Activated CD4-positive, alpha-beta memory T cell treated with anti-CD3 and anti-CD28 coated beads for 36 hours (primary cell): ENCODE measurements around the gene DNM2. TPM values are rescaled to one million over a fixed set of nuclear protein-coding genes. Genes with fewer than 3 reads are reported as not detected.
"Not testable (repeated sequence)": the region's sequence is repeated elsewhere in the genome, so short reads cannot be mapped to it uniquely, and the experiment has no call there.

Experiments
- CTCF ChIA-PET: fragments of 350-600 bp; sonication (Branson Sonifier 250); formaldehyde crosslinking; loops from one replicate; lab custom pipeline; 2021; ENCODE audit warnings: antibody characterized with exemption, inconsistent platforms; lab: Charles Lee
- POLR2A ChIA-PET: fragments of 350-600 bp; sonication (Branson Sonifier 250); formaldehyde crosslinking; loops from one replicate; lab custom pipeline; 2021; ENCODE audit warnings: antibody characterized with exemption; lab: Charles Lee
- DNase-seq: peaks from one replicate; pipeline ENCODE4 v3.0.0-alpha.2; 2020
- H3K27ac Mint-ChIP-seq: one replicate; pipeline ENCODE4 v1.8.0; 2021; ENCODE audit warnings: mixed read lengths
- H3K27me3 Mint-ChIP-seq: one replicate; pipeline ENCODE4 v1.8.0; 2021; ENCODE audit warnings: mixed read lengths
- H3K36me3 Mint-ChIP-seq: one replicate; pipeline ENCODE4 v1.8.0; 2021; ENCODE audit warnings: mixed read lengths
- H3K4me1 Mint-ChIP-seq: one replicate; pipeline ENCODE4 v1.8.0; 2021; ENCODE audit warnings: low read depth, mixed read lengths
- H3K4me3 Mint-ChIP-seq: one replicate; pipeline ENCODE4 v1.8.0; 2021; ENCODE audit warnings: mild to moderate bottlenecking, mixed read lengths
- H3K9me3 Mint-ChIP-seq: one replicate; pipeline ENCODE4 v1.8.0; 2021; ENCODE audit warnings: mixed read lengths
- intact Hi-C: fragments of 100-400 bp; cut with micrococcal nuclease; formaldehyde crosslinking; loops from one replicate; pipeline ENCODE4 v1.15.1; 2023
- total RNA-seq, 2 experiments: library from RNA; stranded (reverse); gene quantifications; one replicate each; pipeline ENCODE4 v1.2.3, GENCODE V29; 2021

The DNM2 gene
- total RNA-seq, 2 experiments from 2014 or later, result 171 to 173 TPM

- intact Hi-C loops, result loop anchor here (2.0 to 5.0 kb wide), 4 partner anchors 33 to 225 kb away; partner anchors contain the start of genes SMARCA4 and TMED1
- not testable (repeated sequence) for DNase-seq
Observed at GRCh38 chr19:10869872-10870311, 152.0 kb downstream of the DNM2 start.

GRCh38 chr19:10870501-10870954 is 152.6 kb downstream of the DNM2 start:
- peaks cover 3% of the 10 kb centered on the region for H3K36me3 Mint-ChIP-seq
- intact Hi-C loops, result loop anchor here (2.0 to 5.0 kb wide), 4 partner anchors 34 to 224 kb away; partner anchors contain the start of genes SMARCA4 and TMED1
- H3K4me1 Mint-ChIP-seq, result peaks cover 25% of the 10 kb centered on the region
- no peak for DNase-seq
- no peaks in the 10 kb centered on the region for H3K27me3 Mint-ChIP-seq
- no peaks in the 10 kb centered on the region for H3K9me3 Mint-ChIP-seq
- CTCF ChIA-PET, result interaction anchor here (0.5 to 4.1 kb wide), 17 partner anchors 9 to 570 kb away, joined by 3 to 30 read pairs (median 4); partner anchors contain the start of genes DNM2 and TMED1
- peak overlapping the region; percentile 96 for H3K27ac Mint-ChIP-seq
- POLR2A ChIA-PET, result interaction anchor here (0.6 to 1.0 kb wide), 5 partner anchors 35 to 366 kb away, joined by 3 to 4 read pairs (median 3); partner anchors contain the start of gene TMED1
- peak overlapping the region; percentile 78 for H3K4me3 Mint-ChIP-seq

More at GRCh38 chr19:10869872-10870311, 152.0 kb downstream of the DNM2 start:
- CTCF ChIA-PET, result interaction anchor here (1.0 to 4.1 kb wide), 4 partner anchors 9 to 168 kb away, joined by 5 to 30 read pairs (median 14); partner anchors contain the start of genes DNM2 and TMED1
- POLR2A ChIA-PET, result interaction anchor here (0.7 to 0.8 kb wide), 2 partner anchors 78 to 135 kb away, joined by 3 to 4 read pairs; no protein-coding TSS in a partner anchor
- not testable (repeated sequence) for H3K36me3 Mint-ChIP-seq, H3K27me3 Mint-ChIP-seq, H3K9me3 Mint-ChIP-seq
- Mint-ChIP-seq H3K4me1 (peaks cover 25% of the 10 kb centered on the region), H3K27ac (peak overlapping the region; percentile 57), H3K4me3 (peak overlapping the region; percentile 78)

- H3K4me3 Mint-ChIP-seq, result peak within 1 kb of the TSS; percentile 79
- peaks cover 25% of the 10 kb centered on the region for H3K4me1 Mint-ChIP-seq
- ChIA-PET CTCF (interaction anchor here (0.5 to 4.1 kb wide), 17 partner anchors 9 to 570 kb away, joined by 3 to 30 read pairs (median 4); partner anchors contain the start of genes DNM2 and TMED1), POLR2A (interaction anchor here (0.6 to 1.0 kb wide), 4 partner anchors 35 to 367 kb away, joined by 3 to 4 read pairs (median 3); partner anchors contain the start of gene TMED1)
- intact Hi-C loops, result loop anchor here (2.0 to 5.0 kb wide), 4 partner anchors 34 to 224 kb away; partner anchors contain the start of genes SMARCA4 and TMED1
- H3K27ac Mint-ChIP-seq, result peak within 1 kb of the TSS; percentile 96
- H3K36me3 Mint-ChIP-seq, result peaks cover 3% of the 10 kb centered on the region
- DNase-seq, result peak; percentile 99
- no peaks in the 10 kb centered on the region for H3K9me3 Mint-ChIP-seq
- H3K27me3 Mint-ChIP-seq, result no peaks in the 10 kb centered on the region
Observed at GRCh38 chr19:10870955-10871603, 153.2 kb downstream of the DNM2 start, which contains the start of gene CARM1. CARM1 (plus strand) TSS chr19:10871553; CDS start chr19:10871703, 150 bp downstream.

- ChIA-PET CTCF (interaction anchor here (0.5 to 4.1 kb wide), 14 partner anchors 8 to 343 kb away, joined by 3 to 30 read pairs (median 3); partner anchors contain the start of genes DNM2 and LDLR), POLR2A (interaction anchor here (1.0 to 1.1 kb wide), 3 partner anchors 112 to 218 kb away, joined by 3 to 4 read pairs (median 3); partner anchors contain the start of gene LDLR)
- Mint-ChIP-seq H3K4me1 (peaks cover 29% of the 10 kb centered on the region), H3K27ac (peak overlapping the region; percentile 55), H3K36me3 (peaks cover 3% of the 10 kb centered on the region), H3K27me3 (no peaks in the 10 kb centered on the region), H3K4me3 (peak overlapping the region; percentile 79), H3K9me3 (no peaks in the 10 kb centered on the region)
- intact Hi-C loops, result loop anchor here (2.0 to 5.0 kb wide), 4 partner anchors 35 to 223 kb away; partner anchors contain the start of genes SMARCA4 and TMED1
- DNase-seq, result peak; percentile 37
Observed at GRCh38 chr19:10871711-10872545, 154.0 kb downstream of the DNM2 start.

- no peaks in the 10 kb centered on the region for H3K9me3 Mint-ChIP-seq
- H3K36me3 Mint-ChIP-seq, result peaks cover 3% of the 10 kb centered on the region
- H3K4me3 Mint-ChIP-seq, result peak overlapping the region; percentile 79
- peaks cover 33% of the 10 kb centered on the region for H3K4me1 Mint-ChIP-seq
- no peaks in the 10 kb centered on the region for H3K27me3 Mint-ChIP-seq
- POLR2A ChIA-PET, result interaction anchor here (1.1 kb wide), 2 partner anchors 171 to 217 kb away, joined by 3 to 4 read pairs; partner anchors contain the start of gene LDLR
- peak overlapping the region; percentile 55 for H3K27ac Mint-ChIP-seq
- DNase-seq, result peak; percentile 50
- CTCF ChIA-PET, result interaction anchor here (0.9 to 4.1 kb wide), 10 partner anchors 8 to 217 kb away, joined by 3 to 30 read pairs (median 4); partner anchors contain the start of genes DNM2 and LDLR
- intact Hi-C loops, result loop anchor here (5.0 kb wide), 1 partner anchor 75 kb away; no protein-coding TSS in a partner anchor
Observed at GRCh38 chr19:10872546-10873107, 154.7 kb downstream of the DNM2 start.

- Mint-ChIP-seq H3K4me1 (peaks cover 39% of the 10 kb centered on the region), H3K27me3 (no peaks in the 10 kb centered on the region), H3K27ac (no peak overlapping the region), H3K4me3 (no peak overlapping the region), H3K9me3 (no peaks in the 10 kb centered on the region), H3K36me3 (peaks cover 4% of the 10 kb centered on the region)
- no peak for DNase-seq
- POLR2A ChIA-PET, result no interaction called here
- intact Hi-C loops, result loop anchor here (5.0 kb wide), 1 partner anchor 77 kb away; no protein-coding TSS in a partner anchor
- CTCF ChIA-PET, result interaction anchor here (2.0 kb wide), 1 partner anchor 10 kb away, joined by 10 read pairs; no protein-coding TSS in a partner anchor
Observed at GRCh38 chr19:10874024-10874423, 156.1 kb downstream of the DNM2 start.

GRCh38 chr19:10876459-10877240 is 158.8 kb downstream of the DNM2 start:
- no peaks in the 10 kb centered on the region for H3K9me3 Mint-ChIP-seq
- H3K4me3 Mint-ChIP-seq, result no peak overlapping the region
- ChIA-PET CTCF (interaction anchor here (1.7 to 2.7 kb wide), 2 partner anchors 13 to 16 kb away, joined by 3 to 16 read pairs; no protein-coding TSS in a partner anchor), POLR2A (no interaction called here)
- DNase-seq, result peak; percentile 40
- H3K27me3 Mint-ChIP-seq, result no peaks in the 10 kb centered on the region
- intact Hi-C loops, result no loop called here
- H3K36me3 Mint-ChIP-seq, result peaks cover 9% of the 10 kb centered on the region
- H3K27ac Mint-ChIP-seq, result peak overlapping the region; percentile 52
- H3K4me1 Mint-ChIP-seq, result peaks cover 38% of the 10 kb centered on the region

- CTCF ChIA-PET, result interaction anchor here (1.3 to 2.7 kb wide), 3 partner anchors 13 to 59 kb away, joined by 3 to 16 read pairs (median 4); no protein-coding TSS in a partner anchor
- H3K4me3 Mint-ChIP-seq, POLR2A ChIA-PET, H3K9me3 Mint-ChIP-seq, H3K36me3 Mint-ChIP-seq, DNase-seq, H3K27me3 Mint-ChIP-seq: not testable (repeated sequence)
- peak overlapping the region; percentile 81 for H3K27ac Mint-ChIP-seq
- intact Hi-C loops, result loop anchor here (2.0 kb wide), 1 partner anchor 51 kb away; the partner anchor contains the start of genes TIMM29 and YIPF2
- H3K4me1 Mint-ChIP-seq, result peaks cover 36% of the 10 kb centered on the region
Observed at GRCh38 chr19:10877608-10878007, 159.7 kb downstream of the DNM2 start.

GRCh38 chr19:10878253-10878652 is 160.4 kb downstream of the DNM2 start:
- Mint-ChIP-seq H3K4me3 (no peak overlapping the region), H3K27ac (peak overlapping the region; percentile 81), H3K36me3 (peaks cover 9% of the 10 kb centered on the region), H3K4me1 (peaks cover 30% of the 10 kb centered on the region), H3K27me3 (no peaks in the 10 kb centered on the region), H3K9me3 (no peaks in the 10 kb centered on the region)
- intact Hi-C loops, result loop anchor here (2.0 kb wide), 1 partner anchor 51 kb away; the partner anchor contains the start of genes TIMM29 and YIPF2
- no peak for DNase-seq
- POLR2A ChIA-PET, result no interaction called here
- CTCF ChIA-PET, result interaction anchor here (1.3 to 2.7 kb wide), 3 partner anchors 14 to 58 kb away, joined by 3 to 16 read pairs (median 4); no protein-coding TSS in a partner anchor
